HG03342 (cell line): ENCODE data around the gene KRTAP3-1.

Experiments used
- ATAC-seq: cut with Tn5 transposase; IDR thresholded peaks from one replicate; pipeline ENCODE4 v1.9.1; 2021; ENCODE audit warnings: mild to moderate bottlenecking, moderate library complexity; ENCODE audit not compliant: unreplicated experiment

KRTAP3-1 gene

DNA sequence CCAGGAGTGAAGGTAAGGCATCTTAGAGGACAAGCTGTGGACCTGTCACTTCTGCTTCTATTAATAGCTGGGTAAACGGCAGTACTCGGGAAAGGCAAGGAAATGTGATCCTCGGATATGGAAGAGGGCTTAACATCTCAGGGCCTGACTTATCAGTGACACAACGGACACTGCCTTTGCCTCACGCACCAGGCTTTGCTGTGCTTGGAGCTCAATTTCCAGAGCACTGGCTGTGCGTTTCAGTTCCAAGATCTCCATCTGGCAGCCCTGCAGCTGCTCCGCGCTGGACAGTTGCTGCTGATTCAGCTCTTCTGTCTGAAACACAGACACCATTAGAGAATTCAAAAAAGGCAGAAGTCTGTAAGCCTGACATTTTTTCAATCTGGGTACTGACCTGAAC lies 28.3 kb downstream of the KRTAP3-1 start:
- no peak for ATAC-seq

- ATAC-seq: no peak
Observed at GRCh38 chr17:40980117-40980516, 28.8 kb downstream of the KRTAP3-1 start.

GRCh38 chr17:40978575-40979151 lies 30.3 kb downstream of the KRTAP3-1 start:
- ATAC-seq: no peak

DNA sequence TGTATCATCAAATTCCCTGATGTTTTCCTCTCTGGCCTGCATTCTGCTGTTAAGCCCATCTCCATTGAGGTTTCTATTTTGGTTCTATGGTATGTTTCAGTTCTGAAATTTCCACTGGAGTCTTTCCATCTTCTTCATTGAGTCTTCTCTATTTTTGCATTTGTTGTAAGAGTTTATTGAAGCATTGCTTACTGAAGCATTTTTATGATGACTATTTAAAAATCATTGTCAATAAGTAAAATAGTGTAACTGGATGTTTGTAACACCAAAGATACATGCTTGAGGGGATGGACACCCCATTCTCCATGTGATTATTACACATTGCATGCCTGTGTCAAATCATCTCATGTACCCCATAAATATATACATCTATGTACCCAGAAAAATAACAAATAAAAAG lies 33.4 kb downstream of the KRTAP3-1 start:
- ATAC-seq: no peak

DNA sequence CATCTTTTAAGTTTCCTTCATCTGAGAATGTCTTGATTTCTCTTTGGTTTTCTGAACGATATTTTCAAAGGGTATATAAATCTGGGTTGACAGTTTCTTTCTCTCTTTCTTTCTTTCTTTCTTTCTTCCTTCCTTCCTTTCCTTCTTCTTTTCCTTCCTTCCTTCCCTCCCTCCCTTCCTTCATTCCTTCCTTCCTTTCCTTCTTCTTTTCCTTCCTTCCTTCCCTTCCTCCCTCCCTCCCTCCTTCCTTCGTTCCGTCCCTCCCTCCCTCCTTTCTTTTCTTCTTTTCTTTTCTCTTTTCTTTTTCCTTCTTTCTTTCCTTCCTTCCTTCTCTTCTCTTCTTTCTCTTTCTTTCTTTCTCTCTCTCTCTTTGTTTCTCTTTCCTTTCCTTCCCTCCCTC lies 34.6 kb downstream of the KRTAP3-1 start:
- ATAC-seq: no peak

DNA sequence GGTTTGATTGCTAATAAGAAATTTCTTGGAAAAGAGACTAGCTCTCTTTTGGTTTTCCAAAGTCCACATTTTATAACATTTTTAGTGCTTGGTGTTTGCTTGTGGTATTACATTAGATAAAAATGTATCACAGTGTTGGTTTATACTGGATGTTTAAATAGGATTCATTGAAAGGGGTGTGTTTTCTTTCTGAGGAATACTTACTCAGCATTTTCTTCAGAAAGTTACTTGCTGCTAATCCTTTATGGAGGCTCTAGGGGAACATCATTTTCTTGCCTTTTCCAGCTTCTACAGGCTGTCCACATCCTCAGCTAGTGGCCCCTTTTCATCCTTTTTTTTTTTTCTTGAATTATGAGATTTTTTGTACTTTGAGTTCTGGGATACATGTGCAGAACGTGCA lies 41.3 kb downstream of the KRTAP3-1 start:
- ATAC-seq: no peak

- ATAC-seq: no peak
Observed at GRCh38 chr17:40966848-40967247, 42.1 kb downstream of the KRTAP3-1 start, which contains the start of gene KRT39. Gene KRT39 (minus strand): TSS chr17:40966948. CDS start chr17:40966856, 92 bp downstream.

DNA sequence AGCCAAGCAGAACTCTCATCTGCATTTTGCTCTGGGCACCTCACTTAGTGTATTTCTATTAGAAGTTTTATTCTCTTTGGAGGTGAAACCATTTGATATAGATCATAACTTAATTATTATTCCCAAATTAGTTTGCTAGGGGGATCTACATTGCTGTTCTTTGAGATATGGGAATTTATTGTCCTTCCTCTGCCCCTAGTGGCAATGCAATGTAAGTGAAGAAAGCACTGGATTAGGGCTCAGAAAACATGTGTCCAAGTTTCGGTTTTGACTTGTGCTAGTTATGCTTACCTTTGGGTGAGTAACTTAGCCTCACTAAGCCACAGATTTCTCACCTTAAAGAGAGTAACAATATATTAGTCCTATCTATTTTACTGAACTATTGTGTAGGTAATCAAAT lies 45.1 kb downstream of the KRTAP3-1 start:
- no peak for ATAC-seq

GRCh38 chr17:40962059-40962561 lies 46.8 kb downstream of the KRTAP3-1 start:
- no peak for ATAC-seq

GRCh38 chr17:40961591-40961990 lies 47.3 kb downstream of the KRTAP3-1 start:
- no peak for ATAC-seq

GRCh38 chr17:40960144-40960543 lies 48.8 kb downstream of the KRTAP3-1 start:
- no peak for ATAC-seq
